Fibroblast of lung (primary cell): ENCODE results near the gene CDK9.

ENCODE experiments used
- CTCF ChIP-seq, 2 donors: IDR thresholded peaks in 1 of 2; conservative IDR thresholded peaks in 1 of 2; 1 replicate in 1 of 2; 2 replicates in 1 of 2; pipeline ENCODE4 v1.5.1; 2011 to 2012; ENCODE audit warnings: low read length in 2 of 2, control low read depth in 1 of 2, inconsistent platforms in 1 of 2, low read depth in 1 of 2, mild to moderate bottlenecking in 1 of 2
- EZH2 ChIP-seq: IDR thresholded peaks from 2 replicates; pipeline ENCODE4 v1.5.1; 2012; ENCODE audit warnings: low read length, control low read depth, mild to moderate bottlenecking; ENCODE audit errors: missing control alignments

DNA sequence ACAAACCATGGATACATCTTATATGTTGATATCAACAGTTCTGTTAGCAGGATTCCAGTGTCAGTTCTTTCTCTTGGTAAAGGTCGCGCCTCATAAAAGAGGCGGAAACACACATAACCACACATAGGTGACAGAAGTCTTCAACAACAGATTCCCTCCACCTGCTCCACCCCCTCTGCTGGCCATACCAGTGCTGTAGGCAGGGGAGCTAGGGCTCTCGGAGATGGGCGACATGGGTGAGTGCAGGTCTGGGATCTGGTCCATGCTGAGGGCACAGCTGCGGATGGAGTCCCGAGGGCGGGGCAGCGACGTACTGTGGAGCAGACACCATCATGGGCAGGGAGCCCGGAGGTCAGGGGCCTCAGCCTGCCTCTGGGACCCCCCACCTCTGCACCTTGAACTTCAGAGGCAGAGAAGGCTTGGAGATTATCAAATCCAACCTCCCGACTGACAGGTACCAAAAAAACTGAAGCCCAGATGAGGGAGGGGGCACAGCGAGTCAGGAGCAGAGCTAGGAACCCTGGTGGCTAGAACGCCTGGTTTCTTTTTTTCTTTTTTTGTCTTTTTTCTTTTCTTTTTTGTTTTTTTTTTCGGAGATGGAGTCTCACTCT lies 38.8 kb upstream of the CDK9 start:
- no peak for TF ChIP-seq CTCF (conservative IDR thresholded peaks at IDR 0.05 in 1 of 2, IDR thresholded peaks at IDR 0.05 in 1 of 2; ENCODE audit: low read depth in 1 of 2, low read length in 2 of 2)
- TF ChIP-seq EZH2, result no peak
